GM18519 (cell line): ENCODE data around the gene SRPRB.

ENCODE experiments used
- ATAC-seq: cut with Tn5 transposase; IDR thresholded peaks from one replicate; pipeline ENCODE4 v1.9.1; 2021; ENCODE audit warnings: mild to moderate bottlenecking, moderate library complexity; ENCODE audit not compliant: unreplicated experiment, low FRiP score

The SRPRB gene

DNA sequence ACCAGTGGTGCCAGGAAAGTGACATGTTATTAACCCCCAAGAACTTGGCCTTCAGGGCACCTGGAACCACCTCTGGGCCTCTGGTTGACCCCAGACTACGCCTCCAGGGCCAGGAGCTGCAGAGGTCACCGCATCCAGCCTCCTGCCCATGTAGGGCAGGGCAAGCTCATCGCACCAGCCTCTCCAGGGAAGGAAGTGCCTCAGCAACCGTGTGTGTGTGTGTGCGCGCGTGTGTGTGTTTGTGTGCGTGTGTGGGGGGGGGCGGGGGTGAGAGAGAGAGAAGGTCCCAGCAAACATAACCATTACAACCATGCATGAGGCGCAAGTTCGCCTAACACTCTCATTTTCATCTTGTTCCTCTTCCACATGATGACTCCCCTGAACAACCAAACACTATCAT, 58.3 kb downstream of the SRPRB start:
- no peak for ATAC-seq

DNA sequence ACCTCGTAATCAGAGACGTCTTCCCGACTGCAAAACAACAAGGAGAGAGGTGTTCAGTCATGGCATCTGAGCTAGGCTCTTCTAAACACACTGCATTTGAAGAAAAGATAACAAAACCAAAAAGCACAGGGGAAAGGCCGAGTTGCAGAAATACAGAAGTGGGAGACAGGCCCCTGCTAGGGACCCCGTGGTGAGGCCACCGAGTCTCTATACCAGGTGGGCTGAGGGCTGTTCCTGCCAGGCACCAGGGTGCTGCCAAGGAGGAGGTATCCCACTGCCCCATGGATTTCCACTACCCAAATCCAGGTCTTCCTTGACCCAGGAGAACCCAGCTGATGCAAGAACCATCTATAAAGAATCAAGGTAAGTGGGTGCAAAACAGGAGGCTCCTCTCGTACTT, 59.0 kb downstream of the SRPRB start:
- ATAC-seq = no peak

DNA sequence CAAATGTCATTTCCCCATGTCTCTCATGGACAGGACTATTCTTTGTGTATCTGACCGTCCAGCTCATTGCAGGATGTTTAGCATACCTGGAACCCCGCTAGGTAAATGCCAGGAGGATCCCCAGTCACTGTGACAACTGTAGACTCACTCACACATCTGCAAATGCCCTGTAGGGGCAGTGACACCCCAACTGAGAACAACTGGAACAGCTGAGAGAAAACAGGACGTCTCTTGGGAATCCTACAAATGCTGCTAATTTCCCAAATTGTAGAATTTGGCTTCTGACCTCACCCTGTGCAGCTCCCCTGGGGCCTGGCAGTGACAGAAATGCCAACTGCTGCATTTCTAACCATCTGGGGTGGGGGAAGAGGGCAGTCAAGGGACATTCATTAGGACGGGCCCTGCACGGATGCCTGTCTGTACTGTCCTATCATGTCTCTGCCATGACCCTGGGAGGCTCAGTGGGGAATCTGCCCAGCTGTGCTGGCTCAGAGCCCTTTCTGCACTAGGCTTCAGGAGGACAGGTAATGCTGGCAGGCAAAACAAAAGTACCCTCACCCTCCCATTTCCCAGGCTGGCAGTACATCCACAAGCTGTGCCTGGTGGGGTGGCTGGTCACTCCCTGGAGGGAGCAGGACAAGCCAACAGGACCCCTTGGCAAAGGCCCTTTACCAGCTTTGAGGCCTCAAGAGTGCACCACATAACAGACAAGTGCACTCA, 59.7 kb downstream of the SRPRB start:
- ATAC-seq = no peak

DNA sequence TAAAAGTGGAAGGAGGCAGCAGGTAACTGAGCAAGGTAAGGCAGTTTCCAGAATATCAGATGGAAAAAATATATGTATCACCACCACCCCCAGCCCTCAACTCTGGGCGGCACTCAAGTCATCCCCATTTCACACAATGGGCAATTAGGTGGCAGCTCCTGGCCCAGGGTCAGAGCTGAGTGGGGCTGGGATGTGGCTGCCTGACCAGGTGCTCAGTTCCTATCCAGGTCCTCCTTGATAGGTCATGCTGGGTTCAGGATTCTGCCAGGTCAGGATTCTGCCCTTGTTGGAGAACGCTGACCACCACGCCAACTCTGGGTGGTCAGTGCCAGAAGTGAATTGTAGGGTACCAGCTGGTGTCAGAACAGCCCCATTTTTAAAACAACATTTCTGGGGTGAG, 60.5 kb downstream of the SRPRB start:
- no peak for ATAC-seq

DNA sequence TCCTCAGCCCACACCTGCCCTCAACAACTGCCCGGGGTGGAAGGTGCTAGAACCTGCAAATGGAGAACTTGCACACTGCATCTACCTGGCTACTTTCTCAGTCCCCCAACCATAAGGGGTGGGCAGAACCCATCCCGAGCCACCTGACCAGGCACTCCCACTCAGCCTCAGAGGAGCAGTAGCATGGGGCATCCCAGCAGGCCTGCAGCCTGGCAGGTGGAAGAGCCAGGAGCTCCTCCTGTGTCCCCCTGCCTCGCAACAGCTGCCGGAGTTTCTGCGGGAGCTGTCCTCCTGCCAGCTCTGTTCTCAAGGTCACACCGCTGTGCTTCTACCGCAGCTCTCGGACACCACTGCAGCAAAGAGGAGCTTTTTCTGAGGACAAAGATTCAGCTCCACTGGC, 62.6 kb downstream of the SRPRB start:
- ATAC-seq = no peak

DNA sequence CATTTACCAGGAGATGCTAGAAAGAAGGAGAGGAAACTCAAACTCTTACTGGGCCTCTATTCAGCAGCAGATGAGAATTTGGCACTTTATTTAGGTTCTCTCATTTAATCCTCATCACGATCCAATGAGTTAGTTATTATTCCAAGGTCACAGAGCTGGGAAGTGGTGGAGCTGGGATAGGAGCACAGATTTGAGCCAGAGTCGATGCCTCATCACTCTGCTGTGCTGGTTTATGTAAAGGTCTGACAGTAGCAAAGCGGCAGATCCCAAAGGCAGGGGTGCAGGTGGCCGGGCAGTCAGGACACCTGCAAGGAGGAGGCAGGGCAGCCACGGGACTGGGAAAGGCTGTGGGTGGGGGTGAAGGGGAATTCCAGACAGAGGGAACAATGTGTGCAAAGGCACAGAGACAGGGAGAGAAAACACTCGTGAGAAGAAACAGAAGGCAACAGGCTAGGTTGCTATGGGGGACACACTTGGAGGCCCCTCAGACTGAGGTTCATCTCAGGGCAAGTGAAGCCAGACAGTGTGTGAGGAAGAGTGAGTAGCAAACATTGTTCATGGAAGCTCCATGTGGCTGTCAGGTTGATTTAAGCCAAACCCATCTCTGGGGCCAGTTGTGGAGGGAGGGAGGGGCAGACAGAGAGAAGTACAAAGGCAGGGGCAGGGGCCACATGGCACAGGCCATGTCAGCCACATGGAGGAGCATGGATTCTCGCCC, 63.3 kb downstream of the SRPRB start:
- no peak for ATAC-seq

DNA sequence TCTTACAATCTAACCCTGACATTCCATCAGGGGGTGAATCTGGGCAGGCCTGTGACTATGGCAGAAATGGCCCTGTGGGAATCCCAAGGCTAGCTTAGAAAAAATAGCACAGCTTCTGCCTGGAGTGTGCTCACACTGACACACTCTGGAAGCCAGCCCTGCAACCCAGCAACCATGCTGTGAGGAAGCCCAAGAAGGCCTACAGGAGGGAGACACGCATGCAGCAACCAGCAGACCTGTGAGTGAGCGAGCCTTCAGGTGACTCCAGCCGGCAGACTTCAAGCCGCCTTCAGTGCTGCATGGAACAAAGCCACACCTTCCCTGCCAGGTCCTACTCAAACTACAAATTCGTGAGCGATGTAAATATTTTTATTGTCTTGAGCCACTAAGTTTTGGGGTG, 64.0 kb downstream of the SRPRB start:
- ATAC-seq = no peak

DNA sequence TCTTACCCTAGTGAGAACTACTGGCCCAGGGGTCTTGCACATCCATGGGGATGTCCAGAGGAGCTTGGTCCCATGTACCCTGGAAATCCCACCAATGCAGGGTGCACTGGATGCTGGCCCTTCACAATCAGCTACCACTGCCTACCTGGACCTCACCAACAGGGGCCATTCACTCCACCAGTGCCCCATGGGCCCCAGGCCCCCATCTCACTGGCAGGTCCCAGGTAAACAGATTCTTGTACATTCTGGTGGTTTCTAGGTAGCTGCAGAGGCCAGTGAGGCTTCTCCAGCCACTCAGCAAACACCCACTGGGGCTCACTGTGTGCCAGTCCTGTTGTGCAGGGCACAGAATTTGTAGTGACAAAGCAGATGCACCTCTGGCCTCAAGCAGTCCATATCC, 65.2 kb downstream of the SRPRB start:
- no peak for ATAC-seq
